Caco-2 (cell line): Measurements from ENCODE around the gene RBM25. TPM values are rescaled to one million over a fixed set of nuclear protein-coding genes. Genes with fewer than 3 reads are reported as not detected.

Experiments used
- BruUV-seq: library from RNA; stranded (reverse); fragments of 400-500 nt; replicated peaks from 2 replicates; lab custom pipeline; 2021; lab: Mats Ljungman, UMichigan
- CTCF ChIA-PET: fragments of 300-600 bp; sonication (Branson Sonifier 250); formaldehyde crosslinking; loops from one replicate; lab custom pipeline; 2022; ENCODE audit warnings: antibody characterized with exemption; lab: Charles Lee
- POLR2A ChIA-PET: fragments of 300-600 bp; sonication (Branson Sonifier 250); formaldehyde crosslinking; loops from one replicate; lab custom pipeline; 2022; ENCODE audit warnings: antibody characterized with exemption; lab: Charles Lee
- DNase-seq, 2 experiments: peaks; one replicate each; pipeline versions ENCODE4 v3.0.0 to v3.0.0-alpha.2; 2020 to 2022
- H3K27me3 ChIP-seq: replicated peaks from 2 replicates; pipeline ENCODE4 v1.6.0; 2011; ENCODE audit warnings: low read length; ENCODE audit not compliant: control insufficient read depth, insufficient read depth
- H3K36me3 ChIP-seq: 2 replicates; pipeline ENCODE4 v1.5.1; 2011; ENCODE audit warnings: low read length; ENCODE audit not compliant: control insufficient read depth, insufficient read depth
- H3K4me1 ChIP-seq: fragments of 250-450 bp; sonication (Bioruptor Pico); 2 replicates; pipeline ENCODE4 v1.5.1; 2020; ENCODE audit warnings: mild to moderate bottlenecking
- H3K4me3 ChIP-seq: 2 replicates; pipeline ENCODE4 v1.5.1; 2011; ENCODE audit warnings: low read depth, mild to moderate bottlenecking, control low read depth, low read length
- H3K9me3 ChIP-seq: fragments of 250-450 bp; sonication (Bioruptor Pico); 2 replicates; pipeline ENCODE4 v1.5.1; 2020; ENCODE audit warnings: mild to moderate bottlenecking, moderate library complexity
- H3K27ac Mint-ChIP-seq: one replicate; pipeline ENCODE4 v1.8.0; 2022; ENCODE audit warnings: mixed read lengths; ENCODE audit not compliant: unreplicated experiment
- H3K27me3 Mint-ChIP-seq: one replicate; pipeline ENCODE4 v1.8.0; 2022; ENCODE audit warnings: mixed read lengths; ENCODE audit not compliant: insufficient read depth, unreplicated experiment
- H3K36me3 Mint-ChIP-seq: one replicate; pipeline ENCODE4 v1.8.0; 2022; ENCODE audit warnings: mild to moderate bottlenecking, mixed read lengths; ENCODE audit not compliant: insufficient read depth, unreplicated experiment
- H3K4me1 Mint-ChIP-seq: one replicate; pipeline ENCODE4 v1.8.0; 2022; ENCODE audit warnings: low read depth, mixed read lengths; ENCODE audit not compliant: unreplicated experiment
- H3K4me3 Mint-ChIP-seq: one replicate; pipeline ENCODE4 v1.8.0; 2022; ENCODE audit warnings: mild to moderate bottlenecking, moderate library complexity, mixed read lengths; ENCODE audit not compliant: unreplicated experiment
- H3K9me3 Mint-ChIP-seq: one replicate; pipeline ENCODE4 v1.8.0; 2022; ENCODE audit warnings: mixed read lengths; ENCODE audit not compliant: unreplicated experiment
- intact Hi-C: fragments of 100-400 bp; cut with micrococcal nuclease; formaldehyde crosslinking; loops from one replicate; pipeline ENCODE4 v1.10.0; 2022; ENCODE audit not compliant: unreplicated experiment
- total RNA-seq: library from RNA; stranded (reverse); gene quantifications from 2 replicates; pipeline ENCODE4 v1.2.3, GENCODE V29; 2022
- TF ChIP-seq, protein P1 (sequence below), 2 experiments: fragments of 200-600 bp in 1 of 2; IDR thresholded peaks; 1 replicate in 1 of 2; 2 replicates in 1 of 2; pipeline versions ENCODE4 v1.5.1 to v1.8.0; 2011 to 2022; ENCODE audit warnings: antibody characterized with exemption in 1 of 2, control low read depth in 1 of 2, inconsistent platforms in 1 of 2, low read depth in 1 of 2, low read length in 1 of 2, mild to moderate bottlenecking in 1 of 2, moderate library complexity in 1 of 2; ENCODE audit not compliant: insufficient read depth in 1 of 2, severe bottlenecking in 1 of 2, unreplicated experiment in 1 of 2

Gene RBM25
- total RNA-seq, 1 experiment from 2014 or later: 89.3 TPM

DNA sequence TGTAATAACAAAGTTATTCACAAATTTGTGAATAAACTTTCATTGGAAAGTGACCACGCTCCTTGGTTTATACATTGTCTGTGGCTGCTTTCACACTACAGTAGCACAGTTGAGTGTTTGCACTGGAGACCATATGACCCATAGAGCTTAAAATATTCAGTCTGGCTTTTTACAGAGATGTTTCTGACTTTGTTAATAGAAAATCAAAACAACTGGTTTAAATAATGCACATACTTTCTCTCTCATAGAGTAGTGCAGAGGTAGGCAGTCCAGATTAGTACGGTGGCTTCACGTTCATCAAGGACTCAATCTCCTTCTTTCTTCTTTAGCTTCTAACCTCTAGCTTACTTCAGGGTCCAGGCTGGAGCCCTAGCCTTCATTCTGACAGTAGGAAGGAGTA lies 114.2 kb downstream of the RBM25 start:
- Mint-ChIP-seq H3K27me3 (no peaks in the 10 kb centered on the region), H3K36me3 (peaks cover 77% of the 10 kb centered on the region), H3K9me3 (no peaks in the 10 kb centered on the region), H3K4me3 (no peak overlapping the region), H3K27ac (no peak overlapping the region), H3K4me1 (no peaks in the 10 kb centered on the region)
- H3K36me3 ChIP-seq: peaks cover 1% of the 10 kb centered on the region
- DNase-seq: no peak
- no peaks in the 10 kb centered on the region for H3K27me3 ChIP-seq
- ChIA-PET CTCF (no interaction called here), POLR2A (no interaction called here)
- no peaks in the 10 kb centered on the region for H3K4me1 ChIP-seq
- intact Hi-C loops: no loop called here
- no peaks in the 10 kb centered on the region for H3K9me3 ChIP-seq
- BruUV-seq: no TSS peak
- H3K4me3 ChIP-seq: no peak overlapping the region
- TF ChIP-seq, protein P1, sequence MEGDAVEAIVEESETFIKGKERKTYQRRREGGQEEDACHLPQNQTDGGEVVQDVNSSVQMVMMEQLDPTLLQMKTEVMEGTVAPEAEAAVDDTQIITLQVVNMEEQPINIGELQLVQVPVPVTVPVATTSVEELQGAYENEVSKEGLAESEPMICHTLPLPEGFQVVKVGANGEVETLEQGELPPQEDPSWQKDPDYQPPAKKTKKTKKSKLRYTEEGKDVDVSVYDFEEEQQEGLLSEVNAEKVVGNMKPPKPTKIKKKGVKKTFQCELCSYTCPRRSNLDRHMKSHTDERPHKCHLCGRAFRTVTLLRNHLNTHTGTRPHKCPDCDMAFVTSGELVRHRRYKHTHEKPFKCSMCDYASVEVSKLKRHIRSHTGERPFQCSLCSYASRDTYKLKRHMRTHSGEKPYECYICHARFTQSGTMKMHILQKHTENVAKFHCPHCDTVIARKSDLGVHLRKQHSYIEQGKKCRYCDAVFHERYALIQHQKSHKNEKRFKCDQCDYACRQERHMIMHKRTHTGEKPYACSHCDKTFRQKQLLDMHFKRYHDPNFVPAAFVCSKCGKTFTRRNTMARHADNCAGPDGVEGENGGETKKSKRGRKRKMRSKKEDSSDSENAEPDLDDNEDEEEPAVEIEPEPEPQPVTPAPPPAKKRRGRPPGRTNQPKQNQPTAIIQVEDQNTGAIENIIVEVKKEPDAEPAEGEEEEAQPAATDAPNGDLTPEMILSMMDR (IDR thresholded peaks at IDR 0.05; ENCODE audit: insufficient read depth in 1 of 2, low read depth in 1 of 2, low read length in 1 of 2, severe bottlenecking in 1 of 2, unreplicated experiment in 1 of 2): no peak

DNA sequence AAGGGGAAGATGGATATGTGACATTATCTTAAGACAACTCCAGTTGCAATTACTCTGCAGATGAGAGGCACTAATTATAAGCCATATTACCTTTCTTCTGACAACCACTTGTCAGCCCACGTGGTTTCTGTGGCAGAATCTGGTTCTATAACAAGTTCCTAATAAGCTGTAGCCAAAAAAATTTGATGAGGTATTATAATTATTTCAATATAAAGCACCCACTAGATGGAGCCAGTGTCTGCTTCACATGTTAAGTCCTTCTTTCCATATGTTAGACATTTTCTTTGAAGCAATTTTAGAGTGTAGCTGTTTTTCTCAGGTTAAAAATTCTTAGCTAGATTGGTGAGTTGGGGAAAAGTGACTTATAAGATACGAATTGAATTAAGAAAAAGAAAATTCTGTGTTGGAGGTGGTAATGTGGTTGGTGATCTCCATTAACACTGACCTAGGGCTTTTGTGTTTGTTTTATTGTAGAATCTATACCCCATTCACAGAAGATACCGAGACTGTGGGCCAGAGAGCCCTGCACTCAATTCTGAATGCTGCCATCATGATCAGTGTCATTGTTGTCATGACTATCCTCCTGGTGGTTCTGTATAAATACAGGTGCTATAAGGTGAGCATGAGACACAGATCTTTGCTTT lies 114.9 kb downstream of the RBM25 start:
- TF ChIP-seq, protein P1 (IDR thresholded peaks at IDR 0.05; ENCODE audit: insufficient read depth in 1 of 2, low read depth in 1 of 2, low read length in 1 of 2, severe bottlenecking in 1 of 2, unreplicated experiment in 1 of 2): peak; percentile 18 to 41
- Mint-ChIP-seq H3K9me3 (no peaks in the 10 kb centered on the region), H3K4me1 (no peaks in the 10 kb centered on the region), H3K36me3 (peaks cover 79% of the 10 kb centered on the region), H3K4me3 (no peak overlapping the region), H3K27me3 (no peaks in the 10 kb centered on the region), H3K27ac (no peak overlapping the region)
- intact Hi-C loops: loop anchor here (1.0 kb wide), 1 partner anchor 299 kb away; no protein-coding TSS in a partner anchor
- H3K9me3 ChIP-seq: no peaks in the 10 kb centered on the region
- no peaks in the 10 kb centered on the region for H3K27me3 ChIP-seq
- no peaks in the 10 kb centered on the region for H3K4me1 ChIP-seq
- CTCF ChIA-PET: interaction anchor here (0.6 to 0.8 kb wide), 3 partner anchors 83 to 111 kb away, joined by 3 to 6 read pairs (median 3); no protein-coding TSS in a partner anchor
- POLR2A ChIA-PET: no interaction called here
- H3K36me3 ChIP-seq: peaks cover 1% of the 10 kb centered on the region
- BruUV-seq: no TSS peak
- DNase-seq: peak in 1 of 2 experiments; percentile 17
- no peak overlapping the region for H3K4me3 ChIP-seq

Other genes starting within 250 kb of the RBM25 start
- not detected in 2 replicates for gene DPF3, start 164.4 kb upstream of the RBM25 start, total RNA-seq
- 20.1 and 21.1 TPM in 2 replicates for gene DCAF4, start 132.1 kb upstream of the RBM25 start, total RNA-seq
- gene ZFYVE1, start 31.4 kb upstream of the RBM25 start, total RNA-seq: 10.8 and 10.9 TPM in 2 replicates
- 74.8 and 76.8 TPM in 2 replicates for gene PSEN1, start 78.0 kb downstream of the RBM25 start, total RNA-seq
- gene PAPLN, start 179.0 kb downstream of the RBM25 start, total RNA-seq: 2.7 and 3.0 TPM in 2 replicates